SK-N-SH (cell line): ENCODE data around the gene PLA2G4C. TPM values are rescaled to one million over a fixed set of nuclear protein-coding genes. Genes with fewer than 3 reads are reported as not detected.

ENCODE experiments used
- CTCF ChIA-PET: fragments of 300-600, 350-600 bp; formaldehyde crosslinking; extraction: SDS; loops from one replicate; lab custom pipeline; 2021; lab: Yijun Ruan, JAX
- POLR2A ChIA-PET: fragments of 350-600 bp; sonication (Branson Sonifier 250); formaldehyde crosslinking; extraction: SDS; loops from one replicate; lab custom pipeline; 2020; ENCODE audit warnings: antibody characterized with exemption, inconsistent platforms; lab: Yijun Ruan, JAX
- DNase-seq: peaks from one replicate; pipeline ENCODE4 v3.0.0; 2012
- H2AFZ ChIP-seq: fragments of 200-600 bp; sonication (generic); 2 replicates; pipeline ENCODE4 v1.8.1; 2016; ENCODE audit warnings: antibody characterized with exemption, mild to moderate bottlenecking, low read depth
- H3F3A ChIP-seq: fragments of 200-600 bp; sonication (generic); replicated peaks from 2 replicates; pipeline ENCODE3; 2016; ENCODE audit warnings: antibody characterized with exemption, mild to moderate bottlenecking; ENCODE audit not compliant: insufficient read depth
- H3K27ac ChIP-seq, 2 experiments: fragments of 200-500 bp in 1 of 2; fragments of 200-600 bp in 1 of 2; sonication (Bioruptor generic) in 1 of 2; sonication (generic), shearing (Covaris generic) in 1 of 2; 2 replicates each; pipeline versions ENCODE4 v1.5.1 to v1.6.1; 2014 to 2016; ENCODE audit warnings: low read depth in 2 of 2, inconsistent platforms in 1 of 2, low read length in 1 of 2, mild to moderate bottlenecking in 1 of 2, mixed read lengths in 1 of 2
- H3K27me3 ChIP-seq: fragments of 200-600 bp; sonication (generic), shearing (Covaris generic); 2 replicates; pipeline ENCODE4 v1.6.1; 2016; ENCODE audit warnings: mixed run types; ENCODE audit not compliant: insufficient read depth
- H3K36me3 ChIP-seq, 2 experiments: fragments of 200-500 bp in 1 of 2; fragments of 200-600 bp in 1 of 2; sonication (Bioruptor generic) in 1 of 2; sonication (generic) in 1 of 2; replicated peaks in 1 of 2; 2 replicates each; pipeline versions ENCODE3 to v1.5.1; 2014 to 2016; ENCODE audit warnings: low read length in 1 of 2, mild to moderate bottlenecking in 1 of 2; ENCODE audit not compliant: insufficient read depth in 2 of 2, control insufficient read depth in 1 of 2
- H3K4me1 ChIP-seq, 2 experiments: fragments of 200-500 bp in 1 of 2; fragments of 200-600 bp in 1 of 2; sonication (Bioruptor generic) in 1 of 2; sonication (generic), shearing (Covaris generic) in 1 of 2; 2 replicates each; pipeline versions ENCODE4 v1.5.1 to v1.6.1; 2014 to 2016; ENCODE audit warnings: low read depth in 1 of 2, low read length in 1 of 2, mixed run types in 1 of 2; ENCODE audit not compliant: insufficient read depth in 2 of 2, control insufficient read depth in 1 of 2
- H3K4me2 ChIP-seq: fragments of 200-600 bp; sonication (generic), shearing (Covaris generic); 2 replicates; pipeline ENCODE4 v1.6.1; 2017; ENCODE audit warnings: mixed run types
- H3K4me3 ChIP-seq, 2 experiments: fragments of 200-500 bp in 1 of 2; fragments of 200-600 bp in 1 of 2; sonication (Bioruptor generic) in 1 of 2; sonication (generic), shearing (Covaris generic) in 1 of 2; 2 replicates each; pipeline versions ENCODE4 v1.5.1 to v1.8.1; 2014 to 2016; ENCODE audit warnings: low read depth in 2 of 2, inconsistent platforms in 1 of 2, low read length in 1 of 2, mild to moderate bottlenecking in 1 of 2, mixed read lengths in 1 of 2, moderate library complexity in 1 of 2
- H3K79me2 ChIP-seq: fragments of 200-600 bp; sonication (generic); 2 replicates; pipeline ENCODE4 v1.8.1; 2017; ENCODE audit warnings: mild to moderate bottlenecking; ENCODE audit not compliant: insufficient read depth
- H3K9ac ChIP-seq: fragments of 200-600 bp; sonication (generic); 2 replicates; pipeline ENCODE4 v1.6.1; 2017; ENCODE audit warnings: mixed run types
- H3K9me2 ChIP-seq: fragments of 200-600 bp; sonication (generic); 2 replicates; pipeline ENCODE4 v1.6.1; 2017; ENCODE audit warnings: mixed run types
- H3K9me3 ChIP-seq: fragments of 200-600 bp; sonication (generic); 2 replicates; pipeline ENCODE4 v1.6.1; 2017; ENCODE audit warnings: mixed run types, mild to moderate bottlenecking, moderate library complexity
- H4K20me1 ChIP-seq: fragments of 200-600 bp; sonication (generic); 2 replicates; pipeline ENCODE4 v1.6.1; 2017; ENCODE audit warnings: mild to moderate bottlenecking, mixed run types; ENCODE audit not compliant: insufficient read depth
- ELF1 ChIP-seq: IDR thresholded peaks from 2 replicates; pipeline ENCODE4 v1.4.0; 2012
- EP300 ChIP-seq, 2 experiments: IDR thresholded peaks; 2 replicates each; pipeline versions ENCODE4 v1.4.0 to v1.6.1; 2012; ENCODE audit warnings: borderline replicate concordance in 1 of 2, low read depth in 1 of 2, low read length in 1 of 2
- EZH2phosphoT487 ChIP-seq: fragments of 200-600 bp; sonication (generic); IDR thresholded peaks from 2 replicates; pipeline ENCODE4 v1.6.1; 2017; ENCODE audit warnings: low read depth, mixed run types, mild to moderate bottlenecking, antibody characterized with exemption, moderate library complexity, borderline replicate concordance
- FOSL2 ChIP-seq: IDR thresholded peaks from 2 replicates; pipeline ENCODE4 v1.4.0; 2012; ENCODE audit warnings: low read depth, mild to moderate bottlenecking, moderate library complexity, borderline replicate concordance
- POLR2AphosphoS5 ChIP-seq: IDR thresholded peaks from 2 replicates; pipeline ENCODE4 v1.6.1; 2012; ENCODE audit warnings: low read depth, low read length
- RCOR1 ChIP-seq: fragments of 150-350 bp; IDR thresholded peaks from 2 replicates; pipeline ENCODE4 v1.6.1; 2017; ENCODE audit warnings: antibody characterized with exemption, low read length
- RFX5 ChIP-seq: IDR thresholded peaks from 2 replicates; pipeline ENCODE4 v1.6.1; 2012; ENCODE audit warnings: mild to moderate bottlenecking, improper control_type of control experiment, low read length
- RXRA ChIP-seq: IDR thresholded peaks from 2 replicates; pipeline ENCODE4 v1.4.0; 2012; ENCODE audit warnings: low read depth, mild to moderate bottlenecking, borderline replicate concordance
- SIN3A ChIP-seq: IDR thresholded peaks from 2 replicates; pipeline ENCODE4 v1.6.1; 2012; ENCODE audit warnings: low read depth, mild to moderate bottlenecking, low read length, moderate library complexity, borderline replicate concordance
- YY1 ChIP-seq: IDR thresholded peaks from 2 replicates; pipeline ENCODE4 v1.4.0; 2012; ENCODE audit warnings: low read depth, mild to moderate bottlenecking
- WGBS: methylation state at CpG from one replicate; pipeline ENCODE4 v1.1.6; 2017; ENCODE audit warnings: low lambda C conversion rate; 5-methylcytosine and 5-hydroxymethylcytosine counted together
- polyA plus RNA-seq, 3 experiments: library from polyadenylated mRNA; depleted of rRNA; stranded (reverse); fragments of >200 nt; gene quantifications; 2 replicates each; pipeline ENCODE4 v1.2.3, GENCODE V29; 2012
- TF ChIP-seq, protein P1 (sequence below): IDR thresholded peaks from 2 replicates; pipeline ENCODE4 v1.4.0; 2012; ENCODE audit warnings: low read depth
- TF ChIP-seq, protein P2 (sequence below): fragments of 150-350 bp; IDR thresholded peaks from 2 replicates; pipeline ENCODE4 v1.6.1; 2016; ENCODE audit warnings: mild to moderate bottlenecking, low read depth, low read length
- TF ChIP-seq, protein P3 (sequence below): fragments of 200-600 bp; sonication (generic); IDR thresholded peaks from 2 replicates; pipeline ENCODE4 v1.6.1; 2017; ENCODE audit warnings: antibody characterized with exemption, mild to moderate bottlenecking, moderate library complexity
- TF ChIP-seq, protein P4 (sequence below): IDR thresholded peaks from 2 replicates; pipeline ENCODE4 v1.6.1; 2012; ENCODE audit warnings: mild to moderate bottlenecking, low read depth, low read length, moderate library complexity
- TF ChIP-seq, protein P5 (sequence below): IDR thresholded peaks from 2 replicates; pipeline ENCODE4 v1.4.0; 2012; ENCODE audit warnings: low read depth, borderline replicate concordance

Gene PLA2G4C
- polyA plus RNA-seq, 1 of the 3 experiments (the other 2 are of a cell fraction): 6.1 TPM

DNA sequence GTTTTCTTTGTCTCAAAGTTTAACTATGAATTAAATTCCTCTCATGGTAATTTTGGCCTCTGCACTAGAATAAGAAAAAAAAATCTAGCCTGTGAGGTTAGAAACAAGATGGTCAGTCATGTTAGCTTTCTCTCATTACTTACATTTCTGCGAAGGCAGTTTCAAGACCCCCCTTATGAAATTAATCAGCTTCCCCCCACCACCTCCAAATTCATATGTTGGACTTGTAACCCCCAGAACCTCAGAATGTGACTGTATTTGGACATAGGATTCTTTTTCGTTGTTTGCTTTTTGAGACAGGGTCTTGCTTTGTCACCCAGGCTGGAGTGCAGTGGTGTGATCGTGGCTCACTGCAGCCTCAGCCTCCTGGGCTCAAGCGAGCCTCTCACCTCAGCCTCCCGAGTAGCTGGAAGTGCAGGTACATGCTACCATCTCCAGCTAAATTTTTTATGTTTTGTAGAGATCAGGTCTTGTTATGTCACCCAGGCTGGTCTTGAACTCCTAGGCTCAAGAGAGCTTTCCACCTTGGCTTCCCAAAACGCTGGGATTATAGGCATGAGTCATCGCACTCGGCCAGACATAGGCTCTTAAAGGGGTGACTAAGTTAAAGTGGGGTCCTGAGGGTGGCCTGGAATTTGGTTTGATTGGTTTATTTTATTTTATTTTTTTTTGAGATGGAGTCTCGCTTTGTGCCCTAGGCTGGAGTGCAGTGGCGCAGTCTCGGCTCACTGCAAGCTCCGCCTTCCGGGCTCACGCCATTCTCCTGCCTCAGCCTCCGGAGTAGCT, 1.4 kb downstream of the PLA2G4C start:
- ChIA-PET CTCF (interaction anchor here (0.6 to 10.8 kb wide), 9 partner anchors 8 to 555 kb away, joined by 3 to 168 read pairs (median 4); no protein-coding TSS in a partner anchor), POLR2A (interaction anchor here (1.1 kb wide), 1 partner anchor 17 kb away, joined by 3 read pairs; no protein-coding TSS in a partner anchor)
- Histone ChIP-seq H3K4me3 (no peak overlapping the region), H3K27me3 (no peaks in the 10 kb centered on the region), H3K9me3 (no peaks in the 10 kb centered on the region), H3K4me2 (0 out of 2 replicates have a peak overlapping the region, but pooled peaks have one; percentile 77), H3K27ac (no peak overlapping the region), H3K79me2 (no peaks in the 10 kb centered on the region), H3K36me3 (no peaks in the 10 kb centered on the region), H2AFZ (no peak overlapping the region), H3F3A (peaks cover 12% of the 10 kb centered on the region), H3K4me1 (no peaks in the 10 kb centered on the region; a peak in 1 of 4 replicates), H3K9me2 (no peaks in the 10 kb centered on the region), H3K9ac (no peak overlapping the region), H4K20me1 (no peaks in the 10 kb centered on the region)
- no peak for DNase-seq
- no peak for TF ChIP-seq SIN3A
- TF ChIP-seq ELF1: no peak
- TF ChIP-seq POLR2AphosphoS5: no peak
- TF ChIP-seq, protein P1, sequence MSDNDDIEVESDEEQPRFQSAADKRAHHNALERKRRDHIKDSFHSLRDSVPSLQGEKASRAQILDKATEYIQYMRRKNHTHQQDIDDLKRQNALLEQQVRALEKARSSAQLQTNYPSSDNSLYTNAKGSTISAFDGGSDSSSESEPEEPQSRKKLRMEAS: no peak
- no peak for TF ChIP-seq EZH2phosphoT487
- no peak for TF ChIP-seq RCOR1
- TF ChIP-seq, protein P2, sequence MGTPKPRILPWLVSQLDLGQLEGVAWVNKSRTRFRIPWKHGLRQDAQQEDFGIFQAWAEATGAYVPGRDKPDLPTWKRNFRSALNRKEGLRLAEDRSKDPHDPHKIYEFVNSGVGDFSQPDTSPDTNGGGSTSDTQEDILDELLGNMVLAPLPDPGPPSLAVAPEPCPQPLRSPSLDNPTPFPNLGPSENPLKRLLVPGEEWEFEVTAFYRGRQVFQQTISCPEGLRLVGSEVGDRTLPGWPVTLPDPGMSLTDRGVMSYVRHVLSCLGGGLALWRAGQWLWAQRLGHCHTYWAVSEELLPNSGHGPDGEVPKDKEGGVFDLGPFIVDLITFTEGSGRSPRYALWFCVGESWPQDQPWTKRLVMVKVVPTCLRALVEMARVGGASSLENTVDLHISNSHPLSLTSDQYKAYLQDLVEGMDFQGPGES: no peak
- WGBS: 81% methylated on average over 15 of the region's 15 CpGs

DNA sequence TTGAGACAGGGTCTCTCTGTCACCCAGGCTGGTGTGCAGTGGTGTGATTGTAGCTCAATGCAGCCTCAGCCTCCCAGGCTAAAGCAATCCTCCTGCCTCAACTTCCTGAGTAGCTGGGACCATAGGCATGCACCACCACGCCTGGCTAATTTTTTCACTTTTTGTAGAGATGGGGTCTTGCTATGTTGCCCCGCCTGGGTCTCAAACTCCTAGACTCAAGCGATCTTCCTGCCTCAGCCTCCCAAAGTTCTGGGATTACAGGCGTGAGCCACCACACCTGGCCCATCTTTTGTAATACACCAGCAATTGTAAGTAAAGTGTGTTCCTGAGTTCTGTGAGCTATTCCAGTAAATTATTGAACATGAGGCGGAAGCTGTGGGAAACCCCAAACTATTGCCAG, 6.7 kb downstream of the PLA2G4C start:
- Histone ChIP-seq H3K4me3 (no peak overlapping the region), H3K79me2 (no peaks in the 10 kb centered on the region), H2AFZ (no peak overlapping the region), H3K9me2 (no peaks in the 10 kb centered on the region), H3F3A (peaks cover 3% of the 10 kb centered on the region), H3K4me2 (no peak overlapping the region), H3K27me3 (no peaks in the 10 kb centered on the region), H4K20me1 (no peaks in the 10 kb centered on the region), H3K9ac (no peak overlapping the region), H3K9me3 (no peaks in the 10 kb centered on the region), H3K4me1 (no peaks in the 10 kb centered on the region), H3K36me3 (no peaks in the 10 kb centered on the region), H3K27ac (no peak overlapping the region)
- DNase-seq: no peak
- ChIA-PET CTCF (interaction anchor here (1.0 to 10.8 kb wide), 3 partner anchors 48 to 157 kb away, joined by 3 to 168 read pairs (median 5); no protein-coding TSS in a partner anchor), POLR2A (no interaction called here)
- 78% methylated on average over 5 of the region's 5 CpGs for WGBS
- TF ChIP-seq, protein P3, sequence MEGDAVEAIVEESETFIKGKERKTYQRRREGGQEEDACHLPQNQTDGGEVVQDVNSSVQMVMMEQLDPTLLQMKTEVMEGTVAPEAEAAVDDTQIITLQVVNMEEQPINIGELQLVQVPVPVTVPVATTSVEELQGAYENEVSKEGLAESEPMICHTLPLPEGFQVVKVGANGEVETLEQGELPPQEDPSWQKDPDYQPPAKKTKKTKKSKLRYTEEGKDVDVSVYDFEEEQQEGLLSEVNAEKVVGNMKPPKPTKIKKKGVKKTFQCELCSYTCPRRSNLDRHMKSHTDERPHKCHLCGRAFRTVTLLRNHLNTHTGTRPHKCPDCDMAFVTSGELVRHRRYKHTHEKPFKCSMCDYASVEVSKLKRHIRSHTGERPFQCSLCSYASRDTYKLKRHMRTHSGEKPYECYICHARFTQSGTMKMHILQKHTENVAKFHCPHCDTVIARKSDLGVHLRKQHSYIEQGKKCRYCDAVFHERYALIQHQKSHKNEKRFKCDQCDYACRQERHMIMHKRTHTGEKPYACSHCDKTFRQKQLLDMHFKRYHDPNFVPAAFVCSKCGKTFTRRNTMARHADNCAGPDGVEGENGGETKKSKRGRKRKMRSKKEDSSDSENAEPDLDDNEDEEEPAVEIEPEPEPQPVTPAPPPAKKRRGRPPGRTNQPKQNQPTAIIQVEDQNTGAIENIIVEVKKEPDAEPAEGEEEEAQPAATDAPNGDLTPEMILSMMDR: no peak
- TF ChIP-seq, protein P4, sequence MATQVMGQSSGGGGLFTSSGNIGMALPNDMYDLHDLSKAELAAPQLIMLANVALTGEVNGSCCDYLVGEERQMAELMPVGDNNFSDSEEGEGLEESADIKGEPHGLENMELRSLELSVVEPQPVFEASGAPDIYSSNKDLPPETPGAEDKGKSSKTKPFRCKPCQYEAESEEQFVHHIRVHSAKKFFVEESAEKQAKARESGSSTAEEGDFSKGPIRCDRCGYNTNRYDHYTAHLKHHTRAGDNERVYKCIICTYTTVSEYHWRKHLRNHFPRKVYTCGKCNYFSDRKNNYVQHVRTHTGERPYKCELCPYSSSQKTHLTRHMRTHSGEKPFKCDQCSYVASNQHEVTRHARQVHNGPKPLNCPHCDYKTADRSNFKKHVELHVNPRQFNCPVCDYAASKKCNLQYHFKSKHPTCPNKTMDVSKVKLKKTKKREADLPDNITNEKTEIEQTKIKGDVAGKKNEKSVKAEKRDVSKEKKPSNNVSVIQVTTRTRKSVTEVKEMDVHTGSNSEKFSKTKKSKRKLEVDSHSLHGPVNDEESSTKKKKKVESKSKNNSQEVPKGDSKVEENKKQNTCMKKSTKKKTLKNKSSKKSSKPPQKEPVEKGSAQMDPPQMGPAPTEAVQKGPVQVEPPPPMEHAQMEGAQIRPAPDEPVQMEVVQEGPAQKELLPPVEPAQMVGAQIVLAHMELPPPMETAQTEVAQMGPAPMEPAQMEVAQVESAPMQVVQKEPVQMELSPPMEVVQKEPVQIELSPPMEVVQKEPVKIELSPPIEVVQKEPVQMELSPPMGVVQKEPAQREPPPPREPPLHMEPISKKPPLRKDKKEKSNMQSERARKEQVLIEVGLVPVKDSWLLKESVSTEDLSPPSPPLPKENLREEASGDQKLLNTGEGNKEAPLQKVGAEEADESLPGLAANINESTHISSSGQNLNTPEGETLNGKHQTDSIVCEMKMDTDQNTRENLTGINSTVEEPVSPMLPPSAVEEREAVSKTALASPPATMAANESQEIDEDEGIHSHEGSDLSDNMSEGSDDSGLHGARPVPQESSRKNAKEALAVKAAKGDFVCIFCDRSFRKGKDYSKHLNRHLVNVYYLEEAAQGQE: no peak
- TF ChIP-seq EP300 (IDR thresholded peaks at IDR 0.05; ENCODE audit: borderline replicate concordance in 1 of 2, low read depth in 1 of 2, low read length in 1 of 2): no peak
- no peak for TF ChIP-seq RFX5
- TF ChIP-seq, protein P5, sequence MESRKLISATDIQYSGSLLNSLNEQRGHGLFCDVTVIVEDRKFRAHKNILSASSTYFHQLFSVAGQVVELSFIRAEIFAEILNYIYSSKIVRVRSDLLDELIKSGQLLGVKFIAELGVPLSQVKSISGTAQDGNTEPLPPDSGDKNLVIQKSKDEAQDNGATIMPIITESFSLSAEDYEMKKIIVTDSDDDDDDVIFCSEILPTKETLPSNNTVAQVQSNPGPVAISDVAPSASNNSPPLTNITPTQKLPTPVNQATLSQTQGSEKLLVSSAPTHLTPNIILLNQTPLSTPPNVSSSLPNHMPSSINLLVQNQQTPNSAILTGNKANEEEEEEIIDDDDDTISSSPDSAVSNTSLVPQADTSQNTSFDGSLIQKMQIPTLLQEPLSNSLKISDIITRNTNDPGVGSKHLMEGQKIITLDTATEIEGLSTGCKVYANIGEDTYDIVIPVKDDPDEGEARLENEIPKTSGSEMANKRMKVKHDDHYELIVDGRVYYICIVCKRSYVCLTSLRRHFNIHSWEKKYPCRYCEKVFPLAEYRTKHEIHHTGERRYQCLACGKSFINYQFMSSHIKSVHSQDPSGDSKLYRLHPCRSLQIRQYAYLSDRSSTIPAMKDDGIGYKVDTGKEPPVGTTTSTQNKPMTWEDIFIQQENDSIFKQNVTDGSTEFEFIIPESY: no peak
- no peak for TF ChIP-seq YY1
- TF ChIP-seq RXRA: no peak
- no peak for TF ChIP-seq FOSL2
- TF ChIP-seq, protein P2: no peak
